Renal pelvis (tissue), 4 donors: ENCODE measurements around the gene GNAL. TPM values are rescaled to one million over a fixed set of nuclear protein-coding genes. Genes with fewer than 3 reads are reported as not detected.
"Not testable (repeated sequence)": the region's sequence is repeated elsewhere in the genome, so short reads cannot be mapped to it uniquely, and the experiment has no call there.

Experiments
- DNase-seq: peaks from one replicate; pipeline ENCODE4 v3.0.0-alpha.2; 2013
- polyA plus RNA-seq, 3 donors: library from polyadenylated mRNA; unstranded; fragments of 120-200 nt; gene quantifications; one replicate each; pipeline ENCODE4 v1.2.1, GENCODE V29; 2013; ENCODE audit not compliant: insufficient read length in 3 of 3

Gene GNAL
- polyA plus RNA-seq, 3 donors = 3.7 to 5.8 (median 4.2) TPM

DNA sequence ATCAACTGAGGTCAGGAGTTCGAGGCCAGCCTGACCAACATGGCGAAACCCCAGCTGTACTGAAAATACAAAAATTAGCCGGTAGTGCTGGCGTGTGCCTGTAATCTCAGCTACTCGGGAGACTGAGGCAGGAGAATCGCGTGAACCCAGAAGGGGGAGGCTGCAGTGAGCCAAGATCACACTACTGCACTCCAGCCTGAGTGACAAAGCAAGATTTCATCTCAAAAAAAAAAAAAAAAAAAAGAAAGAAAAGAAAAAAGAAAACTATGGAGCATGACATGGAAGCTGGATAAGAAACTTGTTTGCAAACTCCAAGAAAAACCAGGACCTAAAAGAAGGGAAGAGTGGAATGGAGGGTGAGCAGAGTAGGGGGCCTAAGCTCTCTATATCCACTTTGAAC lies 160.2 kb downstream of the GNAL start:
- DNase-seq = no peak

DNA sequence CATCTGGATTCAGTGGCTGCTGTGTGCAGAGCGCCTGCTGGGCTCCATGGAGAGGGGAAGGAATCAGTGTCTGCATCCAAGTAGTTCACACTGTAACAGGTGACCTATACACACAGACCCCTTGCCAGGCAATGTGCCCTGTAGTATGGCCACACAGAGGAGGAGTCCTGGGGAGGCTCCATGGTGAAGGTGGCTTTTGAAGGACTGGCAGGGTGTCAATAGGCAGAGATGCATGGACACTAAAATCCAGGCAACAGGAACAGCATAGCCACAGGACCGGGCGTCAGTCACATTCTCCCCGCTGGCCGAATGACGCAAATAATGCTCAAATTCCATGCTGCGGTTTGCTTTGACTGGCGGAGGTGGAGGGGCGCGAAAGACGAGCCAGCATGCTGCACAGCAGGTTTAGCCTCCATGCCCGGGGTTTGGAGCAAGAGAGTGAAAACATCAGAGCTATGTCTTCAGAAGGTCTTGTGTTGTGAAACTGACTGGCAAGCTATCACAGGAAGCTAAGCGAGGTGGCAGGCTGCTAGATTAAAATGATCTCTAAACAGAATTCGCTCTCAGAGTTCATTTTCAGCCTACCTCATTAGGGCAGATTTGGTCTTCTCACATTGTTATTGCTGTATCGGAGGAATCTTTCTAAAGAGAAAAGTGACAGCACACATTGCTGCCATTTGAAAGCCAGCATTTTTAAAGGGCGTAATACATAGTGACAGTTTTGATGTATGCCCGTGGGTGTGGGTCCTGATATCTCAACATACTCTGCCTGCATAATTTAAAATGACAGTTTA lies 161.0 kb downstream of the GNAL start:
- peak; percentile 69 for DNase-seq

DNA sequence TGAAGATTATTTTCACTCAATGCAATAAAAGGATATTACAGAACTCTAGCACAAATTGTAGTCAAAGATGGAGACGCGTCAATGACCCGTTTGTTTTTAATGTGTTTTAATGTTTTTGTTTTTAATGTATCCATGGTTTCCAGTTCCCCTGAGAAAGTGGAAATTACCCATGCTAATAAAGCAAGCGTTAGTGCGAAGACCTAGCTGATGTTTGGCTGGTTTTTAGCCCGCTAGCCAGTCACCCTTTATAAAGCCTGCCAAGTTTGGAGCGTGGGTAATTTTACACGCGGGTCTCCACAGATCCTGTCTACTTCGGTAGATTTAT lies 161.7 kb downstream of the GNAL start:
- DNase-seq = peak; percentile 60

DNA sequence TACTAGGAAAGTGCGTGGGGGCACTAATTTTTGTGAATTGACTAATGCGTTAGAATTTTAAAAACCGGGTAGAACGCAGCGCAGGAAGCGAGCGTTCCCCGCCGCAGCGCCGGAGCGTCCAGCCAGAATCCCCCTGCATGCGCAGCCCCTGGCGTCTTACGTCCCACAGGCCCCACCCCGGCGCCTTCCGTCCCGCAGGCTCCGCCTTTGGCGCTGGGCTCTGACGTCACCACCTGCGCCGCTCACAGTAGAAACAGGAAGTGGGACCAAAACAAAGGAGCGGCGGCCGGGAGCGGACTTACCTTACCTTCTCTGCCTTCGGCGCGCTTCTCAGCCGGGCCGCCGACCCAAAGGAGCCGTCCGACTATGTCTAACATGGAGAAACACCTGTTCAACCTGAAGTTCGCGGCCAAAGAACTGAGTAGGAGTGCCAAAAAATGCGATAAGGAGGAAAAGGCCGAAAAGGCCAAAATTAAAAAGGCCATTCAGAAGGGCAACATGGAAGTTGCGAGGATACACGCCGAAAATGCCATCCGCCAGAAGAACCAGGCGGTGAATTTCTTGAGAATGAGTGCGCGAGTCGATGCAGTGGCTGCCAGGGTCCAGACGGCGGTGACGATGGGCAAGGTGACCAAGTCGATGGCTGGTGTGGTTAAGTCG lies 162.2 kb downstream of the GNAL start, which contains the start of gene CHMP1B:
TSS of gene CHMP1B (plus strand) at position 268 of the 660 bp plus-strand sequence. CDS start at position 367, 99 bp downstream.
- peak; percentile 97 for DNase-seq

DNA sequence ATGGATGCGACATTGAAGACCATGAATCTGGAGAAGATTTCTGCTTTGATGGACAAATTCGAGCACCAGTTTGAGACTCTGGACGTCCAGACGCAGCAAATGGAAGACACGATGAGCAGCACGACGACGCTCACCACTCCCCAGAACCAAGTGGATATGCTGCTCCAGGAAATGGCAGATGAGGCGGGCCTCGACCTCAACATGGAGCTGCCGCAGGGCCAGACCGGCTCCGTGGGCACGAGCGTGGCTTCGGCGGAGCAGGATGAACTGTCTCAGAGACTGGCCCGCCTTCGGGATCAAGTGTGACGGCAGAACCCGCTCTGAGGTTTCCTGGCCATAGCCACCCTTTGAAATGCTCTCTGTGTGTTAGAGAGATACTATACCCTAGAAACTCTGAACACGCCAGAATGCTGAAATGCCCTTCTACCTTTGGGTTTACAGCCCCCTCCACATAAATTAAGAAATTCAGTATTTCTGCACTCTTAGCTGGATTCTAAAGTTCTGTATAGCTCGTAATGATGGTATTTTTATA lies 162.8 kb downstream of the GNAL start:
- DNase-seq = peak; percentile 33

DNA sequence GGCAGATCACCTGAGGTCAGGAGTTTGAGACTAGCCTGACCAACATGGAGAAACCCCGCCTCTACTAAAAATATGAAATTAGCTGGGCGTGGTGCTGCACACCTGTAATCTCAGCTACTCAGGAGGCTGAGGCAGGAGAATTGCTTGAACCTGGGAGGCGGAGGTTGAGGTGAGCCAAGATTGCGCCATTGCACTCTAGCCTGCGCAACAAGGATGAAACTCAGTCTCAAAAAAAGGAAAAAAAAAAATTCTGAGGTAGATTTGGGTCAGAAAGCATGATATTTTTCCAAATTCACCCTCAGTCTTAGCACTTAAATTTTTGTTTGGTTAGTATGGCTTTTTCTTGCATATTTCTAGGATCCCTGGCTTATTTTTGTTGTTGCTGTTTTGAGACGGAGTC lies 165.5 kb downstream of the GNAL start:
- not testable (repeated sequence) for DNase-seq

DNA sequence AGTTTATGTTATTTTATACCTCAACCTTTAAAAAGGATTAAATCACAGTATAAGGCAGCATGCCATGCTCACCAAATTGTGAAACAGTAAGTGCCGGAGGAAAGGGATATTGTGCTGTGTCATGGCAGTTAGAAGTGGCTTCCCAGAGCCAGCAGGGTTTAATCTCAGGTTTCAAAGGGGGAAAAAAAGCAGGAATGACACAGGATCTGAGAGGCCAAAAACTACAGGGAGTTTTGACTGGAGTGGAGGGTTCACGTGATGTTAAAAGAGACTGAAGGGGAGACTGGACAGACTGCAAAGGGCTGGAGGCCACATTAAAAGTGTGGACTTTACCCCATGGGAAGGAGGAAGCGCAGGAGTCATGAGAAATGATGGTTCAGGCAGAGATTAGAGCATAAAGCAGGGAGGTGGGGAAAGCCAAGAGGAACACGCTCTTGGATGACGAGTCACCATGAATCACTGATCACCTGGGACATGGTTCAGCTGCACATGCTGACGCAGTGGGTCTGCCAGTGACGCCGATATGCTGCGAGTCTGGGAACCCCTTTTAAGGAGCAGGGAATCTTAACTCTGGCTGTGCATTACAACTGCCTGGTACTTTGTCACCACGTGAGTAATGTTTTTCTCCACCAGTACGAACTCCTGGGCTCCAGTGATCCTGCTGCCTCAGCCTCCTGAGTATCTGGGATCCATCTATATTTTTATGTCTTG lies 168.3 kb downstream of the GNAL start:
- peak; percentile 70 for DNase-seq

DNA sequence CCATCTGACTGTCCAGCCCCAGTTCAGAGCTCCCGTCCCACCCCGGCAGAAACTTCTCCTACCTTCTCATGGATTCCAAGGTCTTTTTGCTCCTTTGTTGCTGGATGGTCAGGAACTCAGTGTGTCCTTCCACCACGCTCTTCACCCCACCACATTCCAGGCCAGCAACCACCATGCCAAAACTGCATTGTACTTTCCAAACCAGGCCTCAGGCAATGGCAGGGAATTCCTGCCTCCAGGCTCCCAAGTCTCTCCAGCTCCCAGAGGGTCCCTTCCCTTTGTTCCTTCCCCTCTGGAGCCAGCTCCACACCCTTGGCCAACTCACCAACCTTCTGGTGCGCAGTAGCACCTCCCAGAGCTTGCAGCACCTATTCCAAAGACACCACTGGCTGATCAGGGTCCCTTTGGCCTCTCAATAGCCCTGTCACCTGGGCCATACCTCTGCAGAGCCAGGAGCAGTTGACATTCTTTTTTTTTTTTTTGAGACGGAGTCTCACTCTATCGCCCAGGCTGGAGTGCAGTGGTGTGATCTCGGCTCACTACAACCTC lies 170.3 kb downstream of the GNAL start:
- DNase-seq = no peak

DNA sequence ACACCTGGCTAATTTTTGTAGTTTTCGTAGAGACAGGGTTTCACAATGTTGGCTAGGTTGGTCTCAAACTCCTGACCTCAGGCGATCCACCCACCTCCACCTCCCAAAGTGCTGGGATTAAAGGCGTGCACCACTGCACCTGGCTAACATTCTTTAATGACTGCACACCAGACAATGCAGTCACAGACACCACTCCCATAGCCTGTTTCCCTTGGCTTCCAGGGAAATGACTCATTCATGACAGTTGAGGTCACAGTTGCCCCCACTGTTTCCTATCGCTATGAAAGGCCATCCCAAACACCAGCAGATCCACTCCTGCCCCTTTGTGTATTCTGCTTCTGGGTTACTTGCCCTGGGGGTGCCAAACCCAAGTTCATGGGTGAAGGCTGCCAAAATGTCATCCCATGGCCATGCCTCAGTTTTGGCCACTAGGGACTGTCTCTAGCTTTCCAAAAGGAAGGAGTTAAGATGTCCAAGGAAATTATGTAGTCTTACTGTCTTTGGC lies 170.9 kb downstream of the GNAL start:
- no peak for DNase-seq

DNA sequence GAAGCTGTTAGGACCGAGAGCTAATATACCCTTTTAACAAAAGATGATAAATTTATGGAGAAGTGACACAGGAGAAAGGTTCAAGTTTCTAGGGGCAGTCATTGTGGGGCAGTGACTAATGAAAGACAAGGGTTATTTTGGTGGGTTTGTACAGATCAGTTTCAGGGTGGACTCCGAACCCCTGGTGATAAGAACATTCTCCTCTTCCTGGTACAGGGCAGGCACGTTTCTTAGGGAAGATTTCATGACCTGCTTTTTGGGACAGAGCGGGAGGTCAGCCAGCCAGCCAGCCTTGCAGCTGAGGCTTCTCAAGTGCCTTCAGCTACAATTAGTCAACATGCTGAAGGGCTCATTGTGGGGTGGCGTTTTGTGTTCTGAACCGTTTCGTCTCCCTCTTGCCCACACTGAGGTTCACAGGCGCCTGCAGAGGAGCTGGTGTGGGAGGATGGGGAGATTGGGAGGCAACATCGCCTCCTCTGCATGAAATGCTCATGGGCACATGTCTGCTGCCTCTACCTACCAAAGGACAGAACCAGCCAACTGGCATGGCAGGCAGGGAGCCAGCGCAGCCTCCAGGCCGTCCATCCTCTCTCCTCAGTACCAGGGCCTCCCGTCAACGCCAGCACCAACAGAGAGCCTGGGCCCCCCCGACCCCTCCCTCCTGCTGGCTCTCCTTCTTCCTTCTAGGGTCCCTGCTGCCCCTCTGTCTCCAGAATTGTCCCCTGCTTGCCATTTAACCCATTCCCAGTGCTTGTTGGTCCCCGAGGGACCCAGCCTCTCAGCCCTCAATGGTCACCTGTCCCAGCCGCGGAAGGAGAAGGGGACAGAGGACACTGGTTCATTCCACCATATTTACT lies 171.8 kb downstream of the GNAL start:
- DNase-seq = no peak

DNA sequence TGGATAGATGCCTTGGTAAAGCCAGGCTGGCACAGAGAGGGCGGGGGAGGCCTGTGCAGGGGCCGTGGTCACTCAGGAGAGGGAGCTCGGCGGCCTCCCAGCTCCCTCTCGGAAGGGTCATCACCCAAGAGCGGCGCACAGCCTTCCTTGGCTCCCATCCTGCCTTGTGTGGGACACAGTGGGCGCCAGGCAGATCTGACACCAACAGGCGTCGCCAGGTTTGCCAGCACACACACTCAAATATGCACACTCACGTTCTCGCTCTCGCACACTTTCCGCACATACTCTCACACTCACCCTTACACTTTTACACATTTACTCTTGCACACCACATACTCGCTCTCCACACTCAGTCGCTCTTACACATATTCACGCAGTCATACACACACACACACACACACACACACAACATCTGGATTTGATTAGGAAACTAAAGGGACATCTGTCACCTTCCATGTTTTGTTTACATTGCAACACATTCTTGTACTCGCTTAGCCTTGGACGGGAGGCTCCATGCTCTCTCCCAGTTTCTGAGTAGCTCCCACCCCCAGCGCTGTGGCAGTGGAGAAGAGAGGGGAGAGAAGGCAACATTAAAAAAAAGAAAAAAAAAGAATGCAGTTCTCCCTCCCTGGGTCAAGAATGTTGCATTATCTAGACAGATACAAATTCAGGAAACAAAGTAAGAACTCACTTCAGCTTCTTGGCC lies 172.7 kb downstream of the GNAL start:
- no peak for DNase-seq

DNA sequence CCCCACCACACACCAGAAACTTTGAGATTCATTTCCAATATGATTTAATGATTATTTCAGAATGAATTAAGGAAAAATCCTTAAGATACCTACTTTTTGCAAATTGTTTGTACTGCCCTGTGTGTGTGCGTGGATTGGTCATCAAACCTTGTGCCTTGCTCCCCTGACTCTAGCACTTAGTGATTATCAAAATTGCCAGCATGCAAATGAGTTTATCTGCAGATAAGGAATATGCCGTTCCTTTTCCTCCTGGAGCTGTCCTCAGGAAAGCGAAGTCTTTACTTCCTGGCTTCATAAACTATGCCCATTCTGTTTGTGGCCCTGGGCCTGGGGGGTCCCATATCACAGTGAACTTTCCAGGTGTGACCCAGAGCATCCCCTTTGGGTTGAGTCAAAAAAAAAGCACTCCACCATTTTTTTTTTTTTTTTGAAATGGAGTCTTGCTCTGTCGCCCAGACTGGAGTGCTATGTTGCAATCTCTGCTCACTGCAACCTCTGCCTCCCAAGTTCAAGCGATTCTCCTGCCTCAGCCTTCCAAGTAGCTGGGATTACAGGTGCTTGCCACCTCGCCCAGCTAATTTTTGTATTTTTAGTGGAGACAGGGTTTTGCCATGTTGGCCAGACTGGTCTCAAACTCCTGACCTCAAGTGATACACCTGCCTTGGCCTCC lies 173.5 kb downstream of the GNAL start:
- DNase-seq = no peak

DNA sequence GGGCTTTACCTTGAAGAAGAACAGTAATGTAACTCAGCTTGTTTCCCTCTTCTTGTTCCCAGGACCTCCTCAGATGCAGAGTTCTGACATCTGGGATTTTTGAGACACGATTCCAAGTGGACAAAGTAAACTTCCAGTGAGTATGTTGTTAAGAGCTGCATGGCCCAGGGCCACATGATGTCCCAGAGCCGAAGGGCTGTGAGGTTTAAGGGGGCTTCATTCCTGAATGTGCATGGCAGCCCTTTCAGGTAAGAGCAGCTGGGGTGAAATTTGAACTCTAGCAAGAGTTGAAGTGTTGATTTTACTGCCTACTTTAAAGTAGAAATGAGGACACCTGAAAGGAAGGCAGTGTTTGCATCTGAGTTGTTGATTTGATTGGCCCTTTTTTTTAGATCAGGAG lies 175.4 kb downstream of the GNAL start:
- no peak for DNase-seq

DNA sequence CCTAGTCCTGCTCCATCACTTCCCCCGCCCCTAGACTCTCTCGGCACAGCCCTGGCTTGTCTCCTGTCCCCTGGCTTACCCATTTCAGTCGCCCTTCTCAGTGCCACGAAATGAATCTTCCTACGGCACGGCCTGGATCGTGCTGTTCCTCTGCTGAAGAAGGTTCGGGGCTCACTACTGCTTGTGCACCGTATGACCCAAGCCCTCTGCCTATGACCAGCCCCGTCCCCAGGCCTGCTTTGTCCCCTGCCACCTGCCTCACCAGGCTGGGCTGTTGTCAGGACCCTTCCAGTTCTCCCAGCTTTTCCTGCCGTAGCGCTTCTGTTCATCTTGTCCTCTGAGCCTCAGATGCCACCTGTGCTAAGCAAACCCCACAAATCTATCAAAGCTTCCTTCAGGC lies 176.0 kb downstream of the GNAL start:
- no peak for DNase-seq

DNA sequence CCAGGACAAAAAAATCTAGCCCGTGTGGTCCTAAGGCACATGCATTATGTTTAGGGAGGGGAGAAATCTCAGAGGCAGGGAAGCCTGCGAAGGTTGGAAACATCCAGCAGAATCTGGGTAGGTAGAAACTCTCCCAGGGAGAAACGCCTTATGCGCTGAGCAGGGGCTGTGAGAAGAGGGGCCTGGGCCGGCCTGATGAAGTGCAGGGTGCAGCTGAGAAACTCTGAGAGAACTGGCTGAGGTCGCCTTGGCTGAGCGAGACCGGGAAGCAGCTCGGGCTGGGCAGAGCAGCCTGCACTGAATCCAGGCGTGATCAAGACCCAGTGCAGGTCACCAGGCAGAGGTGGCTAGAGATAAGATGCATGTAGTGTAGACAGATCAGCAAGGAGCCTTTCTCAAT lies 177.3 kb downstream of the GNAL start:
- no peak for DNase-seq

DNA sequence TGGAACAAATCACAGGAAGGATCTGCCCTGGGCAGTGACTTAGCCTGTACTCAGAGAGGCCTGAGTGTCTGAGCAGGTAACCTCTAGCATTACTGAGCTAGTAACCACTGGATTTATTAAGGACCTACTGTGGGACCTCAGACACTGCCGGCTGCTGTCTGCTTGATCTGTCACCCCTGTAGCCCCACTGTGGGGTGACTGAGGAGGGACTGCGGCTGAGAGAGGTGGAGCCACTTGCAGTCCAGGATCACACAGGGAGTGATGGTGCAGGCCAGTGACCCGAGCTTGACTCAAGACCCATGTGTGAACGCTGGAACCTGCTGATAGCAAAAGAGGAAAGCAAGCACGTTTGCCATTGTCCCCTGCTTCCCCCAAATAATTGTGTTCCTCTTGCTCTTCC lies 177.7 kb downstream of the GNAL start:
- no peak for DNase-seq

DNA sequence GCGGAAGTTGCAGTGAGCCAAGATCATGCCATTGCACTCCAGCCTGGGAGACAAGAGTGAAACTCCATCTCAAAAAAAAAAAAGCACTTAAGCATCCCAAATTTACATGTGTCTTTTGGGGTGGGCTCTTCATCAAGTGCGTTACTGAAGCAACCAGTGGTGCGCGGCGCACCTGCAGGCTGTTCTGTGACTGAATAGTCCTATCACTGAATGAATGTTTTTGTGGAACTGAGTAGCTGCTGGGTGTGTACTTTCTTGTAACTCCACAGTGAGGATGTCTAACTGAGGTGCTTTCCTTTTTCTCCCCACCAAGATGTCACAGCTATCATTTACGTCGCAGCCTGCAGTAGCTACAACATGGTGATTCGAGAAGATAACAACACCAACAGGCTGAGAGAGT lies 179.2 kb downstream of the GNAL start:
- DNase-seq = no peak

DNA sequence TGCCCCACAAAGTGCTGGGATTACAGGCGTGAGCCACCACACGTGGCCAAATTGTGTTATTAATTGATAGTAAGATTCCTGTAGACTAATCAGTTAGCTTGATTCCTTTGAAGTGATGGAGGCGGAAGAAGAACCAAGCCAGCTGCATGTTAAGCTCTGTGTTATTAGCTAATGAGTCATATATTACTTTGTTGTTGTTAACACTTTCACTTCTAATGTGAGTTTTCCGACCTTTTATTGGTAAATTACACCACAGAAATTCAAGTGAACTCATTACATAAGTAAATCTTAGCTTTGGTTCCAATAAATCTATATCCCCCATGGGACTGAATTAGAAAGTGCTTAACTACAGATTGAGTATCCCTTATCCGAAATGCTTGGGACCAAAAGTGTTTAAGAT lies 182.4 kb downstream of the GNAL start:
- no peak for DNase-seq

DNA sequence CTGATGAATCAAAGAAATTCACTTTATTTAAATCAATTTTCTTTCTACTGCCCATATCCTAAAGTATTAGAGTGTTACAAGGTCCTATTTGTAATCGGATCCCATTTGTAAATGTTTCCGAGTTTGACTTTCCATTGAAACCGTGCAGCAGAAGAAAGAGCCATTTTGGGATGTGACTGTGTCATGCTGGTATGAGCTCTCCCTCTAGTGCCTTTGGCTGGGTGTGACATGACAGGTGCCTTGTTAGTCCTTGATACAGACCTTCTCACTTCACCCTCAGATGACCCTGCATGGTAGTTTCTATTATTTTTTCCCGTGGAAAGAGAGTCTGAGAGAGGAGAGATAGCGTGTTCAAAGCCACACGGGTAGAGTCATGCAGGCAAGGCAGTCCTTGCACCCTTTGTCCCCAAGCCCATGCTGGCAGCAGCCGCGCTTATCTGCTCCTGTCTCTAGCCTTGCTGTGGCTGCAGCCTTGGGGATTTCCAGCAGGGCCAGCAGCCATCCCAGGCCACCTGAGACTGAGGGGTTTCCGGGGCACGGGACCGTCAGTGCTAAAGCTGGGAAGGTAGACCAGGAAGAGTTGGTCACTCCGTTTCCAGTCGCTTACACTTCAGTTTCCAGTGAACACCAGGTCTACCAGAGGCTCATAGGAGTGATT lies 183.5 kb downstream of the GNAL start:
- no peak for DNase-seq
